ENCODE data around the gene MAPT.
"Not testable (repeated sequence)": the region's sequence is repeated elsewhere in the genome, so short reads cannot be mapped to it uniquely, and the experiment has no call there.

MAPT gene

DNA sequence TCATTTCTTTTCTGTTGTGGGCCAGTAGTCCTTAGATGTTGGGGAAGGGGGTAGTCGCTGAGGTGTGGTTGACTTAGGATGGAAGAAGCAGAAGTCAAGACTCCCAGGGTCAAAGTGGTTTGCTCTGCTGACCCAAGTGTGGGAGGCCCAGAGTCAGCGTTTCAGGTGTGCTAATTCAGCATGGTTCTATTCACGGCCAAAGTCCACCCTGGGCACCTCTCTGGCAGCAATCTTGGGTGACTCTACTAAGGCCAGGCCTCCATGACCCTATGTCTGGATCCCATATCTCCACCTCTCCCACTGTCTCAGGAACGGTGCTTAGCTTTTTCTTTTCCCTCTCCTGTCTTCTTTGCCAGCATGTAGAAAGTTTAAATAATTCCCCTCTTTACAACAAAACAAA, 32.9 kb downstream of the MAPT start:
- no peak for DNase-seq (ENCODE audit: low read depth in 2 of 2)

DNA sequence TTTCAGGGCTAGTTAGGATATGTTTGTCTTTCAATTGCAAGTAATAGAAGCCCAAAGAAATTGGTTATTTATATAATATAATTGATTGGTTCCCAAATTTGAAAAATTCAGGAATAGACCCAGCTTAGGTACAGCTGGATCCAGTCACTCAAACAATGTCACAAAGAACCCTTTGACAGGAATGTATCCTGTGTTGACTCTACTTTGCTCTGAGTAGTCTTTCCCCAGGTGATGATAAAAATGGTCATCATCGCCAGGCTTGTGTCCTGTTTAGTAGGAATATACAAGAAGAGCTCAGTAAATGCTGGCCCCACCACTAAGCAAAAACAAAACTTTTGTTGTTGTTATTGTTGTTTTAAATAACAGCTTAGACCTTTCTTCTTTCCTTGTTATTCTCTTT, 35.0 kb downstream of the MAPT start:
- no peak for DNase-seq (ENCODE audit: low read depth in 2 of 2)

DNA sequence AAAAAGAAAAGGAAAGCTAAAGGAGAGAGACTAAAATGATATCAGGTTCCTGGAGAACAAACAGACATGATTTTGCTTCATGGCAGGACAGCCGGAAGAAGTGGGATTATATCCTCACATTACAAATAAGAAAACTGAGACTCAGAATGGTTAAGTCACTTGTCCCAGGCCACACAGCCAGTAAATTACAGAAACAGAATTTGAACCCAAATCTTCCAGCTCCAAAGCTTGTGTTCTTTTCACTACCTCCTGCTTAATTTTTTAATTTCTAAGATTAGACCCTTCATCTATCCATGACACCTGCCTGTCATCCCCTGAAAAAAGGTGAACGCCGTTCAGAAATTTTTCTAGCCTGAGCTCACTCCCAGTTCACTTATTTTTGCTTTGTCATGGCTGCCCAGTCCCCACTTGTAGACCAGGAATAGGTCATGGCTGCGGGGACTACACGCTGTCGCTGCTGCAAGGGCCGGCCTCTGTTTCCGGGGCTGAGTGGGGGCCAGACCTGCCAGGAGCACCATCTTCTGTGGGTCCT, 36.1 kb downstream of the MAPT start:
- DNase-seq (ENCODE audit: low read depth in 2 of 2): no peak

DNA sequence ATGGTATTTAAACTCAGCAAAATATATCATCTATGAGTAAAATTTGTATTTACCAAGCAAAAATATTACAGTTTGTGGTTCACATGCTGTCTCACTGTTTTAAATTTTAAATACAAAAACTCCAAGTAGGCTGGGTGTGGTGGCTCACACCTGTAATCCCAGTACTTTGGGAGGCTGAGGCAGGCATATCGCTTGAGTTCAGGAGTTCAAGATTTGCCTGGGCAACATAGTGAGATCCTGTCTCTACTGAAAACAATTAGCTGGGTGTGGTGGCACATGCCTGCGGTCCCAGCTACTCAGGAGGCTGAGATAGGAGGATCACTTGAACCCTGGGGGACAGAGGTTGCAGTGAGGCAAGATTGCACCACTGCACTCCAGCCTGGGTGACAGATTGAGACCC, 37.3 kb downstream of the MAPT start:
- no peak for DNase-seq (ENCODE audit: low read depth in 2 of 2)

DNA sequence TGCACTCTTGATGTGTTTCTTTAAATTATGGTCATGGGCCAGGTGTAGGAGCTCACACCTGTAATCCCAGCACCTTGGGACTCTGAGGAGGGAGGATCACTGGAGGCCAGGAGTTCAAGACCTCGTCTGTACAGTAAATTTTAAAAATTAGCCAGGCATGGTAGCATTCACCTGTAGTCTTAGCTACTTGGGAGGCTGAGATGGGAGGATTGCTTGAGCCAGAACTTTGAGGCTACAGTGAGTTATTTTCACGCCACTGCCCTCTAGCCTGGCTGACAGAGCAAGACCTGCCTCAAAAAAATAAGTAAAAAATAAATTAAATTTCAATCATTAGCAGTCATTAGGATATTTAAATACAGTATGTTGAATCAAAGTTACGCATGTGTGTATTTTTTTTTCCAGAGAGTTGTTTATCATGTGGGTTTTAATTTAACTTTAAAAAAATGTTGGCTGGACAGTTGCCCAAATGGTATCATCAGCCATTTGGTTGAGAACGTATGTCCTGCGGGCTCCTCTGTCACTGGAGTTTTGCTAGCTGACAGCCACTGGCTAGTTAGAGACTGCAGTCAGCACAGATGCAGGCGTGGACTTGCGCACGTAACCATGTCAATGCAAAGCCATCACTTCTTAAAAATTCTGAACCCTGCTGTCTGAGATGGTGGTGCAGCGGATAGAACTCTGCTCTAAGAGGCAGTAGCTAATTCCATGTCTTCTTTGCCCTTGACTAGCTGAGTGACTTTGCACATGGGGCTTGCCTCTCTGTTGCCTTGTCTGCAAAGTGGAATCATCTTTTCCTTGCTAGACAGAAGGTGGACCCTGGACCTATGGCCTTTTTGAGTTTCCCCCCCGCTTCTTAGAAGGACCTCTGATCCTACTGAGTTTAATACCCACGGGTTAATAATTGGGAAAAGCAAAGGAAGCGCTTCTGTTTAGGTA, 40.0 kb downstream of the MAPT start:
- DNase-seq (ENCODE audit: low read depth in 2 of 2): no peak

DNA sequence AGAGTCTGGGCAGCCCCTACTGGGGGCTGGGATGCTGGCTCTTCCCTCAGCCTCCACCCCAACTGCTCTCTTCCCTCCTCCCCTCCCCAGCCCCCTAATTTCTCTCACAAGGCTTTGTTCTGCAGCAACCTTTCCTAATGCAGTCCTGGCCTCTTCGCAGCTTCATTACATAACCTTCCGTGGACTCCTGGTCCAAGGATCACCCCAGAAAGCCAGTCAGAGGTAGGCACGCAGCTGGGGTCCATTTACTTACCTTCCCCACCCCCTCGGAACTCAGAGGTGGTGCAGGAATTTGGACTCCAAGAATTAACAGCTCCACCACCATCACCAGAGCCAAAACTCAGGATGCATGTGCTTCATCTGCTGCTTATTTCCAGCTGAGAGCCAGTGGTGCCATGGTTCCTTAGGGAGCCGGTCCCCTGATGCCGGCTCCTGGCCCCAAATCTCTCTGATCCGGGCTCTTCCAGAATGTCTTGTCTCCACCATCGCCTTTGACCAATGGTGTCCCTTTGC, 40.9 kb downstream of the MAPT start:
- no peak for DNase-seq (ENCODE audit: low read depth in 2 of 2)

DNA sequence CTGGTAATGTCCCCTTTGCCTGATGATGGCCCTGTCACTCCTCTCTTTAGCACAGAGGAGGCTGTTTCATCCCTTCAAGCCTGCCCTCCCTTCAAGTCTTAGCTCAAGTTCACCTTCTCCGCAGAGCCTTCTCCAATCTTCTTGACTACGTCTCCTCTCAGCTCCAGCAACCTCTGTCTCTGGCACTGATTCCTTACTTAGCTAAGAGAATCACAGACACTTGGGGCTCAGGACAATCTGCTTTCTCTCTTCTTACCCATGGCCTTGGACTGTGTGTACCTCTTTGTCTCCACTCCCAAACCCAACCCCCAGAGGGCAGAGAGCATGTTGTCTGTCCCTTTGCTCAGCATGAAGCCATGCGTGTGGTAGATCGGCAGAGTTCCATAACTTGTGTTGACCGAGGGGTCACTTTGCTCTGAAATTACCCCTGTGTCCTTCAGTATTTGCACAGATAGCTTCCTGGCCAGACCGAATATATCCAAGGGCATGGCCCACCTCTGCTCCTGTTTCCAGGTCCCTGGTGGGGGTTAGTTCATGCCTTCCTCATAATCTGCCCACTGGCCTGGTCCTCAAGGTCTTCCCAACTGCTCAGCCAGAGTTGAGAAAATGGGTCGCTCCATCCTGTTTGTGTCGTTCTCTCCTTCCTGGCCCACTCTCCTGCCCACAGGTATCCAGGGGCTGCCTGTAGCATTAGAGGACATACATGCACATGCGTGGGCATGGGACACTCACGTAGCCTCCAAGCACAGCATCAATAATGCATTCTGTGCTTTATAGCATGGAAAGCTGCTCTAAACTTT, 41.6 kb downstream of the MAPT start:
- DNase-seq (ENCODE audit: low read depth in 2 of 2): no peak

DNA sequence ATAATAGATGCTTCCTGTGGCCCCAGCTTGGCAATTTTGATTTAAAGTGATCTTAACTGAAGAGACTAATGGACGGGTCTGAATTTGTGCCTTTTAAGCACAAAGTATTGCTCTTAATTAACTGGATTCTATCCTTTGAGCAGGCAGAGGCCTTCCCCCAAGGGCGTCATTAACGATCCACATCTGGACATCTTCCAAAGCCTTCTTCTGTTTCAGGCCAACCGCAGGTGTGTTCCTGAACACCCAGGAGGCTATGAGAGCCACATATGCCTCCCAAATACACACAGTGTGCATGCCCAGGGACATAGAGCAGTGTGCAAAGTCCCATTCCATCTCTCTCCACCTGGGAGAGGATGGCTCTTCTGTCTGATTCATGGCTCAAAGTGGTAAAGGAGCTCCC, 42.3 kb downstream of the MAPT start:
- DNase-seq (ENCODE audit: low read depth in 2 of 2): no peak

DNA sequence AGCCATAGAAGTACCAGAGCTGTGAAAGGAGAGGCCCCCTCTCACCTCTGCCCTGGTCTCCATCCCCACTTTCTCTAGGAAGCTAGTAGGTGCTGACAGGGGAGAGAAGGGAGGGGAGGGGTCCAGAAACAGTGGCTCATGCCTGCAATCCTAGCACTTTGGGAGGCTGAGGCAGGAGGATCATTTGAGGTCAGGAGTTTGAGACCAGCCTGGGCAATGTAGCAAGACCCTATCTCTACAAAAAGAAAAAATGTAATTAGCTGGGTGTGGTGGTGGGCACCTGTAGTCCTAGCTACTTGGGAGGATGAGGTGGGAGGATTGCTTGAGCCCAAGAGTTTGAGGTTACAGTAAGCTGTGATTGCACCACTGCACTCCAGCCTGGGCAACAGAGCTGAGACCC, 42.8 kb downstream of the MAPT start:
- not testable (repeated sequence) for DNase-seq (ENCODE audit: low read depth in 2 of 2)

DNA sequence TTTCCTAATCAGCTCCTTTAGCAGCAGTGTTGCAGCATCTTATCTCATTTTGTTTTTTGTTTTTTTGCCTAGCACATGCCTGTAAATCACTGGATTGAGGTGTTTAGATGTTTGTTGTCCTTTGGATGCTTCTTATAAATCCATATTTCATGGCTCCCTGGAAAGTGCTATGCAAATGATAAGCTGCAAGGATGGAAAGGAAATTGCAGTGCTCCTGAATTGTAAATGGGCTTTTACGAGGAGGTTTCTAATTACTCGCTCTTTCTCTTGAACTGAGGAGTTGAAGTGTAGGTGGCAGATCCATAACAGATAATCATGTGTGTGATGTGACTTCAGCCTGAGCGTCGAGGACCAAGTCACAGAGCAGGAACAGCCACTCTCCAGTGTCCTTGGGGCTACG, 45.0 kb downstream of the MAPT start:
- DNase-seq (ENCODE audit: low read depth in 2 of 2): no peak

DNA sequence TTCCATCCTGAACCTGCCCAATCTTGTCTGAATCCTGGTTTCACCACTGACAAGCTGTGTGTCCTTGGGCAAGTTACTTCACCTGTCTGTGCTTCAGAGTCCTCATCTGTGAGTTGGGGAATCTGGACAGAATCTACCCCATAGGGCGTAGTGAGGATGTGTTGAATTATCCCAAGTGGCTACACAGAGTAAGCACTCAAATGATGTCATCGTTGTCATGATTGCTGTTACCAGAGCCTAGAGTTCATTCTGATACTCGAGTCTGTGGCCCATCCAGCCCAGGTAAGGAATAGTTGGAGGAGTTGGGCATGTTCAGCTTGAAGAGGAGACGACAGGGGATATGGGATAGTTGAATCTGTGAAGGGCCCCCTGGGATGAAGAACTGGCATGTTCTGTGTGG, 45.9 kb downstream of the MAPT start:
- no peak for DNase-seq (ENCODE audit: low read depth in 2 of 2)

DNA sequence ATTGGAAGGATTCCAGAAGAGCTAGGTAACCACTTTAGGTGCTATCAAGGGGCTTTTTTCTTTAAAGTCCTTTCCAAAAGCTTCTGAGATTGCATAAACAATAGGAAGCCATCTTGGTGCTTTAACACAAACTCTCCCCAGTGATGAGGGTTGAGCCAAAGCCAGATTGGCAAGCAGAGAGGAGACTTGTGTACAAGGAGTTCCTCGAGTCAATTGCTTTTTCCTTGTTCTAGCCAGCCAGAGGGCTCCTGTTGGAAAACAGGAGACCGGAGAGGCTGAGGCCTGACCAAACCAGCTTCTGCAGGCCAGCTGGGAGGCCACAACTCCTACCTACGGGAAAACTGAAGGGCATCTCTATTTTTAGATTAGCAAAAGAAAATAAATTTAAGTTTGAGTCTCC, 46.5 kb downstream of the MAPT start:
- DNase-seq (ENCODE audit: low read depth in 2 of 2): no peak

DNA sequence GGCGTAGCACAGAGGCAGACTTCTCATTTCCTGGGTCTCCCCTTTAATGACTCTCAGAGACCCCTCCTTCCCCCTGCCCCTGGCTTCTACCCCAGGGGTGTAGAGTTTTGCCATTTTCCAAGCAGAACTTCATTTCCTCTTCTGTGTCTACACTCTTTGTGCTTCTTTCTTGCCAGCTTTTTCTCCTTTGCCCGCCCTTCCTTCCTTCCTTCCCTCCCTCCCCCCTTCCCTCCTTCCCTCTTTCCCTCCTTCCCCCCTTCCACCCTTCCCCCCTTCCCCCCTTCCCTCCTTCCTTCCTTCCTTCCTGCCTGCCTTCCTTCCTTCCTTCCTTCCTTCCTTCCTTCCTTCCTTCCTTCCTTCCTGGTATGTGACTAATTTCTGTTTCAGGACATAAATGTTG, 47.0 kb downstream of the MAPT start:
- no peak for DNase-seq (ENCODE audit: low read depth in 2 of 2)

DNA sequence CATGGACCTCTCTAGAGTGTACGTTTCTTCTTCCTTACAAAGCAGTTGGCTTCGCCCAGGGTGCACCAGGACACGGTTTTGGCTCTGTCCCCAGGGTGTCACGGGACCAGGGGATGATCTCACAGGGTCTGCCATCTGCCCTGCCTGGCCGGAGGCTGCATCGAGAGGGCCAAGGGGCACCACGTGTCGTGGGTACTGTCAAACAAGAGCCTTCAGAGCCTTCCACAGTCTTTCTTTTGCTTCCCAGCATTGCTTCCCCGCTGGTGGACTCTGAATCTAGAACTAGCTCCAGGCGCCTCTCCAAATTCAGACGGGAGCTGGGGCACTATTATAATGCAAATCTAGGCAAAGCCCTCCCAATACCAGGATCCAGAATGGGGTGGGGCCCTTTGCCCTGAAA, 47.9 kb downstream of the MAPT start:
- DNase-seq (ENCODE audit: low read depth in 2 of 2): no peak

DNA sequence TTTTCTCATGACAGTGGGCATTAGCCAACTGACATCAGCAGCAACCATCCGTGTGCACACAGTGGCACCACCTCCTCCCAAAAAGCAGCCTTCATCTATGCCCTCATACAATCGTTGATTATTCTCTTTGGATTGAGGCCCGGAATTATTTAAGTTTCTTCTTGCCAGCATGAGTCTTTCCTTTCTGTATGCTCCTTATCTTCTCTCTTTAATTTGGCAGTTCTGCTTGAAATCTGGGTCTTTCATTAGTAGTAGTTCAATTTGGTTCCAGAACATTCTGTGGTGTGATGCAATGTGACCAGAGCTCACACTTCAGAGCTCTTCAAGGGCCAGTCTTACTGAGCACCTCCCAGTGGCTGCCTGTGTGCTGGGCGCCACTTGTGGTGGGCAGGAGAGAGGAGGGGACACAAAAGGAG, 52.5 kb downstream of the MAPT start:
- DNase-seq (ENCODE audit: low read depth in 2 of 2): no peak

DNA sequence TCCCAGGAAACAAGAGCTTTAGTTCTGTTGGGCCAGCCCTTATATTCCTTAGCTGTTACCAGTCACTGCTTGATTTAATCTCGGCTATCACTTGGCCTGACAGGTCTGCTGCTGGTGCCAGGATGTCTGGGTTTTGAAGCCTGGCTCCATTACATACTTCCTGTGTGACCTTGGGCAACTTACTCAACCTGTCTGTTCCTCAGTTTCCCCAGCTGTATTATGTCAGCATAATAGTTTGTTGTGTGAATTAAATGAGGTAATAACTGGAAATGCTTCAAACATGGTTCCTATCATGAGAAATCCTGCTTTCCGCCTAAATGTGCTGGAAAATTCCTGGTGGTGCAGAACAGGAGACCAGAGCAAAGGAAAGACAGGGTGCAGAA, 54.1 kb downstream of the MAPT start:
- no peak for DNase-seq (ENCODE audit: low read depth in 2 of 2)

DNA sequence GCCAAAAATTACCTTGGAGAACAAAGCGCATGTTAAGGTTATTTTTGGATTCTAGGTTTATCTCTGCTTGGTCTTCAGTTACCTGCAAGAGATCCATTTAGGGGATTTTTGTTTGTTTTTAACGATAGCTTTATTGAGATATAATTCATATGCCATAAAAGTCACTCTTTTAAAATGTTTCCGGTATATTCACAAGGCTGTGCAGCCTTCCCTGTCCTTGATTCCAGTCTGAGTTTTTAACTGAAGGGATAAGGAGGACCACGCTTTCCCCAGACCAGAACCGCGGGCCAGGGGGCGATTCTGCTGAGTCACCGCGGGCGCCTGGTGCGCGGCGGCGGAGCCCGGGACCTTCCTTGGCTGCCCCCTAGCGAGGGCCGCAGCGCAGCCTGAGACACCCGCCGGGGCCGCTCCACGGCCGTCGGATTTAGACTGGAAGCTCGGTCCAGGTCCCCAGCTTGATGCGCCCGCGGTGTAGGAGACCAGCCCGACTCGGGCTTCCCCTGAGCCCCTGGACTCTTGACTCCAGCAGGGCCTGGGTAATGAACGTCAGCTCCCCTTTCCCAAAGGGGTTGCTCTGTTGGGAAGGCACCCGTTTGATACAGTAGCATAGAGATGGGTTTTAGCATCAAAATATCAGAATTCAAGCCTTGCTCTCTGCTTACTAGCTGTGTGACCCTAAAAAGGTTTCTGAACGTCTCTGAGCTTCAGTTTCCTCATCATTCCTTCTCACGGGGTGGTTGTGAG, 54.7 kb downstream of the MAPT start:
- peak; percentile 17 to 51 for DNase-seq (ENCODE audit: low read depth in 2 of 2)

DNA sequence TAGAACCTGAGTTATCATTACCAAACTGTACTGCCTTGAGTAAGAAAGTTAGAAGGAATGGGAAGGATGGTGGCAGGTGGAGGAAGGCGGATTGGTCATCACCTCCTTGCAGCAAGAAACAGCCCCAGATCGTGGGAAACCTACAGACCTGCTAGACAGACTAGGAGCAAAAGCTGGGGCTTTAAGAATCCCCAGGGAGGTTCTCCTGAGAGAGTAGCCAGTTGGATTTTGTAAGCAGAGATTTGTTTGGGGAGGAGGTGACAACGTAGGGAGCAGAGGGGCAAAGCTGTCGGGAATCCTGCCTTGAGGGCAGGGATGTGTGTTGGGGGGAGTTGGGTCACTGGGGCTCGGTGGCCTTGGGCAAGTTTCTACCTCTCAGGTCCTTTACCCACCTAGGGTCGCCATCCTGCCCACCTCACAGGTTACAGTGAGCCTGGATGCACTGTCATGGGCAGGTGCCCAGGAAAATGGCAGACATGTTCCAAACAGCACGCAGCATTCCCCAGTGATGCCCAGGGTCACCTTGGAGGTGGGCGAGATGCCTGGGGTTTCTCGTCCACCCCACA, 55.5 kb downstream of the MAPT start:
- no peak for DNase-seq (ENCODE audit: low read depth in 2 of 2)

DNA sequence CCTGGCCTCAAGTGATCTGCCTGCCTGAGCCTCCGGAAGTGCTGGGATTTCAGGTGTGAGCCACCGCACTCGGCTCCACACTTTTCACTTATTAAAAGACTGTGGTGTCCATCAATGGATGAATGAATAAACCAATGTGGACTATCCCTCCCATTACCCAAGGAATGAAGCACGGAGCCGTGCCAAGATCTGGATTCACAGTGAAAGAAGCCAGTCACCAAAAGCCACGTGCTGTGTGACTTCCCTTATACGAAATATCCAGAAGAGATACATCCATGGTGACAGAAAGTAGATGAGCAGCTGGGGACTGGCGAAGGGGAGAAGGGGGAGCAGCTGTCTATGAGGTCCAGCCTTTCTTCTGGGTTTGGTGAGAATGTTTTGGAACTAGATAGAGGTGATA, 56.5 kb downstream of the MAPT start:
- no peak for DNase-seq (ENCODE audit: low read depth in 2 of 2)

DNA sequence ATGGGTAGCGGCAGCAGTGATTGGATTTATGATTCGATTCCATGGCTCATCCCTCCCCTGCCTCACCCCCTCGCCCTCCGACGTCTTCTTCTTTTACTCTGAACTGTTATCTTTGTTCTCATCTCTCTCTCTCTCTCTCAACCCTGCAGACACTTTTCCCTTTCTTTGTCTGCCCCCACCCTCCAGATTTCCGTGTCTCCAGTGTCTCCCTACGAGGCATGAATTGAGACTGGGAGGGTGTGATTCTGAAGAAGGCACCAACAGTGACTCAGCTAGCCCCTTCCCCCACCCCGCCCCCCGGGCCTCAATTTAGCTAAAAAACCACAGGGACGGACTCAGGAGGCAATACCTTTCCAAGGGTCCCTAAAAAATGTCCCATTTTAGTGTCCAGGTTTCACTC, 57.0 kb downstream of the MAPT start:
- no peak for DNase-seq (ENCODE audit: low read depth in 2 of 2)

DNA sequence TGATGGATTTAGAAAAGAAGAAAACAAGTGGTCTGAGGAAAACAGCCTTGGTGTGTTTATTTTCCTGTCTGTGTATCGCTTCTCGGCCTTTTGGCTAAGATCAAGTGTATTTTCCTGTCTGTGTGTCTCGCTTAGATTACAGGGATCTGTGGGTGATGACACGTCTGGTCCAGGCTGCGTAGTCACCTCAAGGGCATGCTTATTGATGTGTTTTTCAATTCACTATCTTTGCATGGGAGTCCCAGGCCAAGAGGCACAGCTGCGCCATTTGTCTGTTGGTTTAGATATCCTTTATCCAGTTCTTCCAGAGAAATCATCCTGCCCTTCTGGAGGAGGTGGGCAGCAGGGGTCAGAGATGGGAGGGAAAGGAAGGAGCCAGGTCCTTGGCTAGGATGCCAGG, 57.6 kb downstream of the MAPT start:
- DNase-seq (ENCODE audit: low read depth in 2 of 2): no peak
